Esophagus squamous epithelium (tissue), 4 donors: Measurements from ENCODE around the gene CDT1.

Experiments used
- POLR2A ChIP-seq, 4 donors: fragments of 450-650 bp; IDR thresholded peaks; one replicate each; pipeline ENCODE4 v1.6.1; 2017; ENCODE audit warnings: antibody characterized with exemption in 4 of 4, mild to moderate bottlenecking in 4 of 4, moderate library complexity in 3 of 4
- TF ChIP-seq, protein P1 (sequence below), 6 experiments: fragments of 450-650 bp in 4 of 6; fragments of 200-600 bp in 2 of 6; sonication (generic) in 2 of 6; IDR thresholded peaks; one replicate each; pipeline ENCODE4 v1.5.1; 2016 to 2019; ENCODE audit warnings: antibody characterized with exemption in 6 of 6, mild to moderate bottlenecking in 4 of 6, moderate library complexity in 4 of 6

DNA sequence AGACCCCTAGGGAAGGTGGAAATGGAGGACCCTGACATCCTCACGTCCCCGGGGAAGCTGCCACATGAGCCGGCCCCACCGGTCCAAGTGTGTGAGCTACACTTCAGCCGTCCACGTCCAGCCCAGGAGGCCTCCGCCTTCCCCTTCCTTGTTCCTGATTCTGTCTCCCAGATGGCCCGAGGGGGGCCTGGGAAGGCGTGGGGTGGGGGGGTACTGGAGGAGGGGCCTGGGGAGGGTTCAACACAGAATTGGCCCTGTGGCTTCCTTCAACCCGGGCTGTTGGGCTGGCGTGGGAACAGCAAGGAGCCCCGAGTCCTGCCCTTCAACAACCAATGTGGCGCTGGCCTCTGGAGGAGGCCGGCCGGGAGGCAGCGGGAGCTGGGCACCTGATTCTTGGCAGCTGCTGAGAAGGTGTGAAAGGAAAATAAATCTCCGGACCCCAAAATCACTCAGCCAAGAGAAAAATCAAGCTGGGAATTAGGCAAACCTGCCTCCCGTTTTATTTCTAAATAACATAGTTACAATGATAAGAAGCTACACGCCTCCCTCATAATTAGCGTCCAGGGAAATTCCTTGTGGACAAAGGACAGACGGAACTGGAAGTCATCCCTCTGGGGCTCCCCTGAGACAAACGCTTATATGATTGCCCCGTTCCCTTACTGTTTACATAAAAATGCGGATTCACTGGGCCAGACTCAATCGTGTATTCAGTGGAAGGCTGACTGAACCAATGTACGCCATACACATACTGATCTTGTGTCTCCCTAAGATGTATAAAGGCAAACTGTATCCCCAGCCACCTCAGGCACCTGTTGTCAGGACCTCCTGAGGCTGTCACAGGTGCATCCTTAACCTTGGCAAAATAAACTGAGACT is 9.9 kb downstream of the CDT1 start:
- no peak for TF ChIP-seq POLR2A (IDR thresholded peaks at IDR 0.05)
- TF ChIP-seq, protein P1, sequence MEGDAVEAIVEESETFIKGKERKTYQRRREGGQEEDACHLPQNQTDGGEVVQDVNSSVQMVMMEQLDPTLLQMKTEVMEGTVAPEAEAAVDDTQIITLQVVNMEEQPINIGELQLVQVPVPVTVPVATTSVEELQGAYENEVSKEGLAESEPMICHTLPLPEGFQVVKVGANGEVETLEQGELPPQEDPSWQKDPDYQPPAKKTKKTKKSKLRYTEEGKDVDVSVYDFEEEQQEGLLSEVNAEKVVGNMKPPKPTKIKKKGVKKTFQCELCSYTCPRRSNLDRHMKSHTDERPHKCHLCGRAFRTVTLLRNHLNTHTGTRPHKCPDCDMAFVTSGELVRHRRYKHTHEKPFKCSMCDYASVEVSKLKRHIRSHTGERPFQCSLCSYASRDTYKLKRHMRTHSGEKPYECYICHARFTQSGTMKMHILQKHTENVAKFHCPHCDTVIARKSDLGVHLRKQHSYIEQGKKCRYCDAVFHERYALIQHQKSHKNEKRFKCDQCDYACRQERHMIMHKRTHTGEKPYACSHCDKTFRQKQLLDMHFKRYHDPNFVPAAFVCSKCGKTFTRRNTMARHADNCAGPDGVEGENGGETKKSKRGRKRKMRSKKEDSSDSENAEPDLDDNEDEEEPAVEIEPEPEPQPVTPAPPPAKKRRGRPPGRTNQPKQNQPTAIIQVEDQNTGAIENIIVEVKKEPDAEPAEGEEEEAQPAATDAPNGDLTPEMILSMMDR (IDR thresholded peaks at IDR 0.05) = no peak
